SK-N-SH treated with all-trans-retinoic acid at 6 μM for 48 hours (cell line): Measurements from ENCODE around the gene FHIT.

Source experiments
- ESRRG ChIP-seq: fragments of 250-450 bp; sonication (Bioruptor Pico); IDR thresholded peaks from 2 replicates; pipeline ENCODE4 v1.6.1; 2021; ENCODE audit warnings: mild to moderate bottlenecking
- RARB ChIP-seq: fragments of 250-450 bp; sonication (Bioruptor Pico); IDR thresholded peaks from 2 replicates; pipeline ENCODE4 v1.8.0; 2021; ENCODE audit warnings: mild to moderate bottlenecking, moderate library complexity
- ZFP3 ChIP-seq: fragments of 250-450 bp; sonication (Bioruptor Pico); IDR thresholded peaks from 2 replicates; pipeline ENCODE4 v1.5.0; 2020; ENCODE audit warnings: mild to moderate bottlenecking, moderate library complexity
- TF ChIP-seq, protein P1 (sequence below): fragments of 250-450 bp; sonication (Bioruptor Pico); IDR thresholded peaks from 2 replicates; pipeline ENCODE4 v1.5.1; 2020; ENCODE audit warnings: low read depth, mild to moderate bottlenecking, moderate library complexity

DNA sequence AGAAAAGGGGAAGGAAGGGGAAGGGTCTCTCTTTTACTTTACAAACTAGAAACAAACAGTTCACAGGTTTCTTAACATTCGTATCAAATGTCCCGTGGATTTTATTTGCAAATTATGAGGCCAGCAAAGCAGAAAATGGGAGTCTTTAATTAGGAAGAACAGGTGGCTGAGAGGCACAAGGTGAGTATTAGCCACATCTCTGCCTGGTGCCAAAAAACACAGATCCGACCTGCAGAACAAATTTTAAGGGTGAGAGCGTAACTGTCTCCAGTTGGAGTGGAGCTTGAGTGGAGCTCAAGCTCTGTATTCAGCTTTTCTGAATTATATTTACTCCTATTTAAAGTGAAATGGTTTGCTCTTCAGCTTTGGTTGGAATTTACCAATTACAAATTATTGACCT is 1004.9 kb downstream of the FHIT start:
- TF ChIP-seq ZFP3 (CRISPR knock-in tag) (no peak), RARB (CRISPR knock-in tag) (no peak), ESRRG (CRISPR knock-in tag) (no peak)
- TF ChIP-seq, protein P1, sequence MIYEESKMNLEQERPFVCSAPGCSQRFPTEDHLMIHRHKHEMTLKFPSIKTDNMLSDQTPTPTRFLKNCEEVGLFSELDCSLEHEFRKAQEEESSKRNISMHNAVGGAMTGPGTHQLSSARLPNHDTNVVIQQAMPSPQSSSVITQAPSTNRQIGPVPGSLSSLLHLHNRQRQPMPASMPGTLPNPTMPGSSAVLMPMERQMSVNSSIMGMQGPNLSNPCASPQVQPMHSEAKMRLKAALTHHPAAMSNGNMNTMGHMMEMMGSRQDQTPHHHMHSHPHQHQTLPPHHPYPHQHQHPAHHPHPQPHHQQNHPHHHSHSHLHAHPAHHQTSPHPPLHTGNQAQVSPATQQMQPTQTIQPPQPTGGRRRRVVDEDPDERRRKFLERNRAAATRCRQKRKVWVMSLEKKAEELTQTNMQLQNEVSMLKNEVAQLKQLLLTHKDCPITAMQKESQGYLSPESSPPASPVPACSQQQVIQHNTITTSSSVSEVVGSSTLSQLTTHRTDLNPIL (CRISPR knock-in tag), result no peak
